ENCODE data around the gene INSYN2B. TPM values are rescaled to one million over a fixed set of nuclear protein-coding genes. Genes with fewer than 3 reads are reported as not detected.

The INSYN2B gene
- total and polyA plus RNA-seq, 2 of the 8 experiments (the other 6 are each of a cell fraction or from before 2014, with no cell fraction given), result not detected

- Histone ChIP-seq H3K4me1 (replicated peaks in 1 of 4; ENCODE audit: control insufficient read depth in 3 of 4, insufficient read depth in 4 of 4, low read length in 3 of 4) (peaks cover 5 to 7% (median 5%) of the 10 kb centered on the region in 4 experiments; a peak in 6 of 7 replicates), H3K36me3 (ENCODE audit: control insufficient read depth in 2 of 4, insufficient read depth in 4 of 4, low read length in 3 of 4) (no peaks in the 10 kb centered on the region), H3K4me2 (ENCODE audit: insufficient read depth in 1 of 2, low read depth in 2 of 2, low read length in 2 of 2) (no peak overlapping the region), H2BK12ac (ENCODE audit: low read depth, low read length) (no peak overlapping the region), H3K4me3 (ENCODE audit: extremely low read depth in 1 of 4, insufficient read depth in 2 of 4, low read depth in 3 of 4, low read length in 4 of 4) (no peak overlapping the region), H3K56ac (replicated peaks; ENCODE audit: insufficient read length, low read depth, low read length) (no peak overlapping the region), H4K91ac (replicated peaks; ENCODE audit: insufficient read length, low read length) (no peak overlapping the region), H3K79me1 (ENCODE audit: low read depth, low read length) (no peaks in the 10 kb centered on the region), H3K27me3 (replicated peaks in 1 of 4; ENCODE audit: control insufficient read depth in 3 of 4, extremely low read depth in 1 of 4, insufficient read depth in 3 of 4, low read length in 3 of 4) (no peaks in the 10 kb centered on the region), H3K18ac (ENCODE audit: extremely low read depth, low read length) (no peak overlapping the region), H2AFZ (ENCODE audit: low read length) (no peak overlapping the region), H2AK5ac (ENCODE audit: low read depth, low read length) (no peak overlapping the region), H3K9me3 (ENCODE audit: insufficient read depth in 2 of 2, low read depth in 1 of 2, low read length in 1 of 2) (no peaks in the 10 kb centered on the region), H3K23me2 (ENCODE audit: low read depth, low read length) (no peaks in the 10 kb centered on the region), H3K79me2 (ENCODE audit: control insufficient read depth in 1 of 2, insufficient read depth in 2 of 2, low read length in 2 of 2) (no peaks in the 10 kb centered on the region), H4K20me1 (replicated peaks in 1 of 2; ENCODE audit: control insufficient read depth in 1 of 2, insufficient read depth in 2 of 2, low read length in 2 of 2) (no peaks in the 10 kb centered on the region), H3K27ac (ENCODE audit: low read depth, low read length) (no peak overlapping the region), H2BK120ac (replicated peaks; ENCODE audit: low read depth, low read length) (no peak overlapping the region), H3K4ac (replicated peaks; ENCODE audit: insufficient read length, low read depth, low read length) (no peak overlapping the region), H2BK15ac (ENCODE audit: low read length) (no peak overlapping the region), H3K14ac (ENCODE audit: insufficient read length) (no peak overlapping the region), H3K23ac (ENCODE audit: insufficient read length) (no peak overlapping the region), H2BK5ac (ENCODE audit: low read depth, low read length) (no peak overlapping the region), H4K5ac (ENCODE audit: insufficient read length, low read depth, low read length) (no peak overlapping the region), H3K9ac (replicated peaks in 1 of 4; ENCODE audit: extremely low read depth in 1 of 4, low read depth in 3 of 4, low read length in 3 of 4) (no peak overlapping the region), H4K8ac (ENCODE audit: extremely low read depth, insufficient read depth, low read length) (no peak overlapping the region), H2BK20ac (ENCODE audit: low read length) (no peak overlapping the region)
- FAIRE-seq (no peak), DNase-seq (ENCODE audit: low read depth in 1 of 2, low spot score in 2 of 2) (no peak)
- ChIA-PET POLR2A (ENCODE audit: partially characterized antibody) (no interaction called here), CTCF (ENCODE audit: partially characterized antibody) (interaction anchor here (1.2 to 1.6 kb wide), 2 partner anchors 13 to 39 kb away, joined by 3 read pairs; no protein-coding TSS in a partner anchor)
- 92% methylated on average over 1 of the region's 1 CpG; no CpG with 5 or more reads in 1 of the 2 experiments for WGBS, 2 experiments (ENCODE audit: extremely low coverage in 1 of 2, insufficient coverage in 1 of 2, insufficient read length in 1 of 2, insufficient replicate concordance in 2 of 2, low coverage in 1 of 2, low lambda C conversion rate in 2 of 2, missing lambda C conversion rate in 1 of 2)
- TF ChIP-seq EP300 (IDR thresholded peaks at IDR 0.05; ENCODE audit: borderline replicate concordance in 1 of 2, low read depth in 2 of 2, low read length in 2 of 2), result no peak
- TF ChIP-seq TCF12 (IDR thresholded peaks at IDR 0.05; ENCODE audit: low read depth, low read length), result no peak
- TF ChIP-seq POU5F1 (IDR thresholded peaks at IDR 0.05; ENCODE audit: low read depth, low read length), result no peak
- TF ChIP-seq SUZ12 (IDR thresholded peaks at IDR 0.05; ENCODE audit: low read length), result no peak
- TF ChIP-seq TBP (IDR thresholded peaks at IDR 0.05; ENCODE audit: low read depth, low read length), result no peak
- TF ChIP-seq RFX5 (IDR thresholded peaks at IDR 0.05; ENCODE audit: borderline replicate concordance, low read depth, low read length), result no peak
- no peak for TF ChIP-seq SIX5 (IDR thresholded peaks at IDR 0.05; ENCODE audit: low read depth, low read length)
- TF ChIP-seq EGR1 (IDR thresholded peaks at IDR 0.05; ENCODE audit: borderline replicate concordance, low read depth, low read length), result no peak
- no peak for TF ChIP-seq RXRA (IDR thresholded peaks at IDR 0.05; ENCODE audit: insufficient read depth, low read depth, low read length)
- no peak for TF ChIP-seq POLR2A (IDR thresholded peaks at IDR 0.05; ENCODE audit: control extremely low read depth in 1 of 2, low read depth in 2 of 2, low read length in 2 of 2)
- TF ChIP-seq ASH2L (IDR thresholded peaks at IDR 0.05; ENCODE audit: low read length), result no peak
- TF ChIP-seq SP4 (IDR thresholded peaks at IDR 0.05; ENCODE audit: low read length), result no peak
- TF ChIP-seq SIRT6 (IDR thresholded peaks at IDR 0.05; ENCODE audit: low read length), result no peak
- no peak for TF ChIP-seq KDM5A (IDR thresholded peaks at IDR 0.05; ENCODE audit: low read length)
- TF ChIP-seq KDM1A (IDR thresholded peaks at IDR 0.05; ENCODE audit: borderline replicate concordance, low read length), result no peak
- TF ChIP-seq TAF7 (optimal IDR thresholded peaks at IDR 0.05; ENCODE audit: borderline replicate concordance, low read depth, low read length), result no peak
- TF ChIP-seq TAF1 (IDR thresholded peaks at IDR 0.05; ENCODE audit: low read depth, low read length), result no peak
Measured at GRCh38 chr5:169942181-169942580, 38.1 kb downstream of the INSYN2B start.
